IPS DF 4.7 (cell line): ENCODE results near the gene MAN2C1.
"Not testable (repeated sequence)": the region's sequence is repeated elsewhere in the genome, so short reads cannot be mapped to it uniquely, and the experiment has no call there.

Experiments used
- DNase-seq: peaks from one replicate; pipeline ENCODE4 v3.0.0-alpha.2; 2013; ENCODE audit warnings: low spot score; ENCODE audit errors: extremely low read depth

Gene MAN2C1

DNA sequence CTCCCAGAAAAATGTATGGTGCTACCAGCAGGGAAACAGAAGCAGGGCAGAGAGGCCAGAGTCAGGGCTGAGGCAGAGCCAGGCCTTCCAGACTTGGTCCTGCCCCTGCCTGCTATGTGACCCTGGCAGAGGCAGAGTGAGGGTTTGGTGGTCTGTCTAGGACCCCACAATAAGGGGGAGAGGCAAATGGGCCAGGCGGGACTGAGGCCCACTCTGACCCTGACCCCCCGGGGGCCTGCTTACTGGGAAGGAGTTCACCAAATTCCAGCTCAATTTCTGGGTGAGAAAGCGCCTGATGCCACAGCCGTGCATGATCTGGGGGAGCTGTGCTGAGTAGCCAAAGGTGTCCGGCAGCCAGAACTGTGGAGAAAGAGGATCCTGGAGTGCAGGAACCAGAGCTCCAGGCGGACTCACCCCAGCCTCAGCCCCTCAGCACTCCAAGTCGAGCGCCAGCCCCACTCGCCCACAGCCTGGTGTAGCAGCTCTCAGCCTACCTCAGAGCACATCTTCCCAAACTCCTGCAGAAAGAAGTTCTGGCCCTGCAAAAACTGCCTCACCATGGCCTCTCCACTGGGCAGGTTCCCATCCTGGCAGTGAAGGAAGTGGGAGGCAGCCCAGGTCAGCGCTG lies 6.9 kb downstream of the MAN2C1 start:
- DNase-seq, result no peak

DNA sequence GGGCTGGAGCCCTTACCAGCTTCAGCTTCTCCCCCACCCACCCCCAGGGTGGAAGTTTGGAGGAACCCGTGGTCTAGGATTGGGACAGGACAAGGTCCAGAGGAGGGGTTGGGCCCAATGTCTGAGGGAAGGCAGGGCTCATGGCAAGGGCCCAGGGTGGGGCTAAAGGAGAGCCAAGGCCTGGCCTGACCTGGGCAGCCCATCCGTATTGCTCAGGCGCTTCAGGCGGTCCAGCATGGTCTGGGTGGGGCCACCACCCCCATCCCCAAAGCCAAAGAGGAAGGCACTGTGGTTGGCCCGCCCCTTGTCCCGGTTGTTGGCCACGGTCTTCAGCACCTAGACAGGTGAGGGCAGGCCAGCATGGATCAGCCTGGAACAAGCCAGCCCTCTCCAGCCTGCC lies 7.6 kb downstream of the MAN2C1 start:
- DNase-seq, result no peak

DNA sequence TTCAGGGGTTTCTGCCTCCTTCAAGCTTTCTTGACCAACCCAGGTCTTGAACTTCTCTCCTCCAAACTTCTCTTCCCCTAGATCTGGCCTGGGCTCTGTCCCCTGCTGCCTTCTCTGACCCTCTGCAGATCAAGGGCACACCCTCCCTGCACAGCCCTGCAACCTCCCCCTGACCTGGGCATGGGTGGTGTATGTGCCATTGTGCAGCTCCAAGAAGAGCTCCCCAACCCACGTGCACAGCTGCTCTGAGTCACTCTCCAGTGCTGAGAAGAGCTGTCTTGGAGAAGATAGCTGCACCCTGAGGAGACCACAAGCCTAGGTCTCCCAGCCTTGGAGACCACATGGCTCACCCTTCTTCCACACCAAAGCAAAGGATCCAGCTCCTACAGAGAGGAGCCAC lies 8.0 kb downstream of the MAN2C1 start:
- no peak for DNase-seq

DNA sequence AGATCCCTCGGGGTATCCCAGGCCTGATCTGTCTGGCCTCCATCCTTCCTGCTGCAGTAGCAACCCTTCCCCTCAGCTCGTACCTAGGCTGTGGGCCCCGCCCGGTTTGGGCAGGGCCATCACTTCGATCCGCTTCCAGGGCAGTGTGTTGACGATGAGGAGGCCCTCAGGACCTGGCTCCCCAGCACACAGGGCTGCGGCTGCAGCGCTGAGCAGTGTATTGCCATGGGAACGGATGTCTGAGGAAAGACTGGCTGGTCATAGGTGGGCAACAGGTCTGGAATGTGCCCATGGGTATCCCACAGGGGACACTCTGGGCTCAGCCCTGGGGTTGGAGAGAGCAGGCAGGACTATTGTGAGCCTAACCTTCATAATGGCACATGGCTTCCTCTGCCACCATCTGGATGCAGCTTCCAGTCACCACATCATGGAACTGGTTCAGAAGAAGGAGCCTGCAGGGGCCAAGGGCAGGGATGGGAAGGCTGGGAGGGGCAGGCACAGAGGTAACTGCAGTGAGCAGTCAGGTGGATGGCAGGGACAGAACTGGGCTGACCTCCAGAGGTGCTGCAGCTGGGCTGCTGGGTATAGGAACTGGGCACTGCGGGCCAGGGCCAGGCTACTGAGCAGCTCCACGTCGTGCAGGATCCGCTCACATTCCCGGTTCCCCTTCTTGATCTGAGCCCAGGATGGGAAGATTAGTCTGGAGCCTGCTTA lies 8.7 kb downstream of the MAN2C1 start:
- DNase-seq, result no peak

DNA sequence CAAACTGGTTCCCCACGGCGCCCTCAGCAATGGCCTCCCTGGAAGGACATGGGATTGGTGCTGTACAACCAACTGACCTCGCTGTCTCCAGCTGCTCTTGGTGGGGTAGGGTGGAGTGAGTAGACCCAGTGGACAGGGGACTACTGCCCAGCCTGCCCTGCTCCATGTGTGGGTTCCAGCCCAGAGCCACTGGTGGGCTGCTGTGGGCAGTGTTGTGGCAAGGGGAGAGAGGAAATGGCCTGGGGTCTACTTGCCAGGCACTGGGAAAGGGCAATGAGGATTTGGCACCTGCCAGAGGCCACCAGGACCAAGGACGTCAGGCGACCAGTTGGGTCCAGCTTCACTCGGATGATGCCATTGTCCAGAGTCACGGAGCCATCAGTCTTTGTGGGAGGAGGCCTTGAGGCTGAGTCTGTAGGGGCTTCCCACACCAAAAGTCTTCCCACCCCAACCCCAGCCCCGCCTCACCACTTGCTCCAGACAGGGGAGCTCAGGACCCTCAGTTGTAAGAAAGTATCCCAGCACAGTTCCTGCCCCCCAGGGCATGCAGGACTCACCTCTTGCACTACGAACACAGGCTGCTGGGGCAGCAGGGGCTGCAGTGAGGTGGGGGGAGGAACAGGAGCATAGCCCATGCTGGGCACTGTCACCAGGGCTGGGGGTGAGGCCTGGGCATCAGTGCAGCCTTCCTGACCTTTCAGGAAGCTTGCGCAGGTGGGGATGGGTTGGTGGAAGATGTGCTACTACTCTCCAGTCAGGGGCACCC lies 9.5 kb downstream of the MAN2C1 start:
- no peak for DNase-seq

DNA sequence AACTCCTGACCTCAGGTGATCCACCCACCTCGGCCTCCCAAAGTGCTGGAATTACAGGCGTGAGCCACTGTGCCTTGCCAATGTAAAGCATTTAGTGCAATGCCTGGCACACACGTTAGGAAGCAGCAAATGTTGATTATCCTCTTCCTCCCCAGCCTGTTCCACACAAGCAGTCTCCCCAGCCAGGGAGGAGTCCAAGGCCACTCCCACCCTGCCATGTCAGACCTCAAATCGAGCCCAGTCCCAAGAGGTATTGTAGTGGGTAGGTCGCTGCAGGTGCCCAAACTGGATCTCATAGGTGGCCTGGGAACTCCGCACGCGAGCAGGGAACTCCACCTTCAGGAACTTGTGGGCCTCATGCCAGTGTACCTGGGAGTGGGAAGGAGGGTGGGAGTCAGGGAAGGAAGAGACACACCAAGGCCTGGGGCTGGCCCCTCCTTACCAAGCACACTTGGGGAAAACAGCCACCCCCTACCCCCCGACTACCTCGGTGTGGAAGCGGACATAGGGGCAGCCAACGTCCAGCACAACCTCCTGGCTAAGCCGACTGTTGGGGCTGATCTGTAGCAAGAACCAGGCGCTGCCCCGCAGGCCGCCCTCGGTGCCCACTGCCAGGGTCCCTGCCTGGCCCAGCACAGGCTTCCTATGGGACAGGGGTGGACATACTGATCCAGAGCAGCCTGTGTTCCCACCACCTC lies 10.3 kb downstream of the MAN2C1 start:
- no peak for DNase-seq

DNA sequence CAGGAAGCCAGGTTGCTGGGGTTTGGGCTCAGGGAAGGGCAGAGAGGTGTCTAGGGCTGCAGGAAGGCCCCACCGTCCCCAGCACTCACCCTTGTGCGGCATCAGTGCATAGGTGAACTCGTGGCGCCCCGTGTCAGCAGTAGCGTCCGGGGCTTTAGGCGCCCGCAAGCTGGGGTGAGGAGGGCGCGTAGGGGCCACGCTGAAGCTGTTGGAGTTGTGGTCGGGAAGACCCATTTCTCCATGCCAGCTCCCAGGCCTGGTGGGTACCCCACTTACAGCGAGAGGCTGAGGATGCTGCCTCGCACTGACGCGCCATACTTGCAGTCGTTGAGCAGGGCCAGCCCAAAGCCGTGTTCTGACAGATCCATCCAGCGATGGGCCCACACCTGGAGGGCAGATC lies 11.9 kb downstream of the MAN2C1 start:
- no peak for DNase-seq

DNA sequence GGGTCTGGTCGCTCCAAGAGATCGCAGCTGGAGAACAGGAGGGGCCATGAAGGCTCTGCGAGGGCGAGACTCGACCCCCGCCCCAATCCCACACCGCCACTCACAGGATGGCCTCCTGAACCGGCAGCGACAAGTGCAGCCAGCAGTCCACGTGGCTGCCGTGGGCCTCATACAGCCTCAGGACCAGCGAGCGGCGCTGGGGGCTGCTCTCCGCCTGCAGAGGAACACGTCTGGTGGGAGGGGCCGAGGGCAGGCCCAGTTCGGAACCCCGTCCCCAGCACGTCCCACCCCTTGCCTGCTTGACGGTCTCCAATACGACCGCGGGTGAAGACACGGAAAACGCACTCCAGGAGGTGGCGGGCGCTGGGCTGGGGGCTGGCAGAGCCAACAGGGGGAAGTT lies 12.4 kb downstream of the MAN2C1 start:
- DNase-seq, result no peak

DNA sequence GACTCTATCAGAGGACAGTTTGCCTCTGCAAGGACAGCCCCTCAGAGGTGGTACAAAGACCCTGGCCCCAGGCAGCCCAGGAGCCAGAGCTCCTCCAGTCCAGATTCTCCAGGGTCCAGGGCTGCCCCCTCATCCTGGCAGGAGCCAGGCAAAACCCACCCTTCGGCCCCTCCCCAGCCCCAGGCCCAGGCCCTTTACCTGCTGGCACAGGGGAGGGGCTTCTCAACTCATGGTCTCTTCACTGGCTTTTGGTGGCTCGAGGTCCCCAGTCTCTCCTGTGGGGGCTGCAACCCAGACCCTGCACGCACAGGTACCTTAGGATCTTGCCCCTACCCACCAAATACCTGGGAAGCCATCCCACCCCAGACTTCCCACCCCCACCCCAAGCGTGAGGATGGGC lies 13.0 kb downstream of the MAN2C1 start:
- no peak for DNase-seq

DNA sequence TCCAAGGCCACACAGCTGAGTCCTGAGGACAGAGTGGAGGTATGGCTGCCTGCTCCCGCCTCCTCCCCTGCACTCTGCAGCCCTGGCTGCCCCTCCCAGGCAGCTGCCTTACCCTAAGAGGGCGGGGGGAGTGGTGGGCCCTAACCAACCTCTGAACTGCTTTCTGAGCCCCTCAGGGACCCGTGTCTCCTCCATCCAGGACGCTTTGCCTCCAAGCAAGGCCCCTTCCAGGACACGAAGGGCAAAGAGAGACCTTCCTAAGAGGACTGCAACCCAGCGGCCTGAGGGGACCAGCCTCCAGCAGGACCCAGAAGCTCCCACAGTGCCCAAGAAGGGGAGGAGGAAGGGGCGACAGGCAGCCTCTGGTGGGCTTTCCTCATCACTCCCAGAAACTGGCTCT lies 14.0 kb downstream of the MAN2C1 start:
- DNase-seq, result no peak

DNA sequence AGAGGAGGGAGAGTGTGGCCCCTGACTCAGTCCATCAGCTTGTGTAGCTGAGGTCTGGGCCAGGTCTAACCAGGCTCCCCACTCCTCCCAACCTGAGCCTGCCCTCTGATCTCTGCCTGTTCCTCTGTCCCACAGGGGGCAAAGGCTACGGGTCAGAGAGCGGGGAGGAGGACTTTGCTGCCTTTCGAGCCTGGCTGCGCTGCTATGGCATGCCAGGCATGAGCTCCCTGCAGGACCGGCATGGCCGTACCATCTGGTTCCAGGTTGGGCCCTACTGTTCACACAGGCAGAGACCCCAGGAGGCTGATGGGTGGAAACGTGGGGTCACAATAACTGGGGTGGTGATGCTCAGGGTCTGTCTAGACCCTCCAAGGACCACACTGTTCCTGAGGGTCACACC lies 14.8 kb downstream of the MAN2C1 start:
- DNase-seq, result no peak

DNA sequence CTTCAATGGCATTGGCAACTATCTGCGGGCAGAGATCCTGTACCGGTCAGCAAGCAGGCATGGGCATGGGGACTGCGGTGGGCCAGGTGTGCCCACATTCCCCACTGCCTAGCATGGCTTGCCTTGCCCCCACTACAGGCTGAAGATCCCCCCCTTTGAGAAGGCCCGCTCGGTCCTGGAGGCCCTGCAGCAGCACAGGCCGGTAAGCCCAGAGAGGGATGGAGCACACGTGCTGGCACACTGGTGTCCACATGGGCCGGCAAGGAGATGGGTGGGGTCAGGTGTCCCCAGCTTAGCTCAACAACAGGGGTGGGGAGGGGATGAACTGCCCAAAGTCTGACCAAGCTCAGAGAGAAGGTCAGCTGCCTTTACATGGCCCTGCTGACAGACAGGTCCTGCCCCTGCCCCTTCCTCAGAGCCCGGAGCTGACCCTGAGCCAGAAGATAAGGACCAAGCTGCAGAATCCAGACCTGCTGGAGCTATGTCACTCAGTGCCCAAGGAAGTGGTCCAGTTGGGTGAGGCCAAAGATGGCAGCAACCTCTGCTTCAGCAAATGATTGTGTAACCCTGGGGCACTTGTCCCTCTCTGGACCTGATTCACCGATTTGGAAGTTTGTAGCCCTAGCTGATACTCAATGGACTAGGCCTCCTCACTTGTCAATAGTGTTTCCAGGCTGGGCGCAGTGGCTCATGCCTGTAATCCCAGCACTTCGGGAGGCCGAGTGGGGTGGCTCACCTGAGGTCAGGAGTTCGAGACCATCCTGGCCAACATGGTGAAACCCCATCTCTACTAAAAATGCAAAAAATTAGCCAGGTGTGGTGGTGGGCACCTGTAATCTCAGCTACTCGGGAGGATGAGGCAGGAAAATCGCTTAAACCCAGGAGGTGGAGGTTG lies 16.0 kb downstream of the MAN2C1 start:
- no peak for DNase-seq

DNA sequence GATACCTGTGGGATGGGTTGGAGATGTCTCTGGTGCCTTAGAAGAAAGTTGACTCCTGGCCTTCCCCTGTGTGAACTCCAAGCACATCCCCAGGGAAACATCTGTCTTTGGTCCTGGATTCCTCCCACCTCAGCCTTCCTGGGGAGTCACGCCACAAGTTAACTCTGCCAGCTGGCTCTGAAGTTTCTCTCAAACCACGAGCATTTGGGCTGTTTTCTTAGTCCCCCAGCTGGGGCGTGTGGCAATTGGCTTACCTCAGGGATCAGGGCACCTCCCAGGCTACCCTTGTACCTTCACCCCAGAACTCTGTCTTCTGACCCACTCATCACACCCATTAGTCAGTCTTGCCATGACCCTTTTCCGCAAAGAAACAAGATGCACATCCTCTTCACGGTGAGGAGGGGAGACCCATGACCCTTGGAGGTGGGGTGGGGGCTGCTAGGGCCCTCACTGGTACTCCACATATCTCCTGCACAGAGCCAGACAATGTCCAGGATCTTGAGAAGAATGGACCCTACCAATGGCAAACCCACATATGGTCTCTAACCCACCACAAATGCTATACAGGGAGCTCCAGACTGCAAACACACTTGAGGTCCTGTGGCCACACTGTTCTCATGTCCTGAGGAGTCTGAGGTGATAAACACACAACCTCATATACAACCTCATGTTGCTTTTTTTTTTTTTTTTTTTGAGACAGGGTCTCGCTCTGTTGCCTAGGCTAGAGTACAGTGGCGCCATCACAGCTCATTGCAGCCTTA lies 17.6 kb downstream of the MAN2C1 start:
- no peak for DNase-seq

DNA sequence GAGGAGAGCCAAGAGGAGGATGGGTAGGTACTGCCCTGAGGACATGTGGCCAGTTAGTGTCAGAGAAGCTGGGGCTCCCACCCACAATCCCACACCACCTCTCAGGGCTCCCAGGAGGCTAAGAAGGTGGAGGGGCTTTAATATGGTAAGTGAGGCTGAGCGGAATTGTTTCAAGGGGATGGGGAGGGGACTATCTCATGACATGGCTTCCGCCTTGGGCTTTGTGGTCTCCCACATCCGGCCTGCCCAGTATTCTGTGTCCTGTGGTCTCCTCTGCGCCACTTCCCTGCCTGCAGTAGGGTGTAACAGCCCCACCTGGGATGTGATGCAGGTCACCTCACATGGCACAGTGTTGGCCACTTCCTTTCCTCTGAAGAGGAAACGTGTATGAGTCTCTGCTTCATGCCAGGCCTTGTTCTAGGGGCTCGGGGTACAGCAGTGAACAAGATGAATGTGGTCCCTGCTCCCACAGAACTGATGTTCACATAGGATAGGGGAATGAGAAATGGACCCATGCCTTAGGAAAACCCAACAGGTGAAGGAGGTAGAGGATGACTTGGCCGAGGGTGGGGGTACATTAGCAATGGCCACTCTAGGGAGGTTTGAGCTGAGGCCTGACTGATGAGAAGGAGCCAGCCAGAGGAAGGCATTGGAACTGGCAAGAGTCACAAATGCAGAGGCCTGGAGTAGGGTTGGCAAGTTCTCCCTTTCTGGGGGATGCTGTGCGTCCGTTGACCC lies 18.4 kb downstream of the MAN2C1 start:
- DNase-seq, result no peak

DNA sequence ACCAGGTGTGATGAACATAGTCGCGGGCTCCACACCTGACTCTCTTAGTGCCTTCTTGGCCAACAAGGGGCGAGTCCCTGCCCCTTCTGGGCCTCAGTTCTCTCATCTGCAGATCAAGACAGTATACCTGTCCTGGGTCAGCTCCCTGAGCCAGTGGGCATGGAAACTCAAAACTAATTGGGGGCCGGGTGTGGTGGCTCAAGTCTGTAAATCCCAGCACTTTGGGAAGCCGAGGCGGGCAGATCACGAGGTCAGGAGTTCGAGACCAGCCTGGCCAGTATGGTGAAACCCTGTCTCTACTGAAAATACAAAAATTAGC lies 19.1 kb downstream of the MAN2C1 start:
- not testable (repeated sequence) for DNase-seq

DNA sequence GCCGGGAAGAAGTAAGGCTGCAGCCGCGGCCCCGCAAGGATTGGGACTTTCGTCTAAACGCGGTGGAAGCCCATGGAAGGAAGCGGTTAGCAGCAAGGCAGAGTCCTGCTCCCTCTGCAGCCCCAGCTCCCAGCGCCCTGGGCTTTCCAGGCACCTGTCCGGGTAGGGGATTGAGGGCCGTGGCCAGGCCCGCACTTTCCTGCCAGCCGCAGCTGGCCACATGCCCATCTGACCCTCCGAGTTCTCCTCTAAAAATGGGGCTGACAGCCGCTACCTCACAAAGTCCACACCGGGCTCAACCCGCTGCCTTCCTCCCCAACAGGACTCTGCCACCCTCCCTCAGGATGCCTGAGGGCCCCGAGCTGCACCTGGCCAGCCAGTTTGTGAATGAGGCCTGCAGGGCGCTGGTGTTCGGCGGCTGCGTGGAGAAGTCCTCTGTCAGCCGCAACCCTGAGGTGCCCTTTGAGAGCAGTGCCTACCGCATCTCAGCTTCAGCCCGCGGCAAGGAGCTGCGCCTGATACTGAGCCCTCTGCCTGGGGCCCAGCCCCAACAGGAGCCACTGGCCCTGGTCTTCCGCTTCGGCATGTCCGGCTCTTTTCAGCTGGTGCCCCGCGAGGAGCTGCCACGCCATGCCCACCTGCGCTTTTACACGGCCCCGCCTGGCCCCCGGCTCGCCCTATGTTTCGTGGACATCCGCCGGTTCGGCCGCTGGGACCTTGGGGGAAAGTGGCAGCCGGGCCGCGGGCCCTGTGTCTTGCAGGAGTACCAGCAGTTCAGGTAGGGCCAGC lies 19.7 kb downstream of the MAN2C1 start:
- no peak for DNase-seq

DNA sequence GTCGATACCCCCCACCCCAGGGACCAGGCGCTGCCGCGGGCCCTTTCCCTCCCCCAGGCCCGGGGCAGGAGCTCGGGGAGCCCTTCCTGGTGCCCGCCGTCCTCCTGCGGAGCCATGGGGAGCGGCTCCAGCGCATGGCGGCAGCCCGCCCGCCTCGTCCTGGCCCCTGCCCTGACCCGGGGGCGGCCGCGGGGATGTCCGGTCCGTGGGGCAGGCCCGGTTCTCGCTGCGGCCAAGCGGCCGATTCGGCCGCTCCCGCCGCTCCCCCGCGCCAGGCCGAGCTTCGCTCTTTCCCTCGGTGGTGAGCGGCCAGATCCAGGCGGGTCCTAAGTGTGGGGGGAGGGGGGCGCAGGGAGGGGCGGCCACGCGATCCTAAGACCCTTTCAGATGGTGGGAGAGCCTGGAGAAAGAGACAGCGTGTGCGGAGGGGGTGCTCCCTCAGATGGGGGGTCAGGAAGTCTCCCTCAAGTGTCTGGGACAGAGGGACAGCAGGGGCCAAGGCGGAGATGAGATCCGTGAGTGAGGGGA lies 20.3 kb downstream of the MAN2C1 start:
- DNase-seq, result no peak

DNA sequence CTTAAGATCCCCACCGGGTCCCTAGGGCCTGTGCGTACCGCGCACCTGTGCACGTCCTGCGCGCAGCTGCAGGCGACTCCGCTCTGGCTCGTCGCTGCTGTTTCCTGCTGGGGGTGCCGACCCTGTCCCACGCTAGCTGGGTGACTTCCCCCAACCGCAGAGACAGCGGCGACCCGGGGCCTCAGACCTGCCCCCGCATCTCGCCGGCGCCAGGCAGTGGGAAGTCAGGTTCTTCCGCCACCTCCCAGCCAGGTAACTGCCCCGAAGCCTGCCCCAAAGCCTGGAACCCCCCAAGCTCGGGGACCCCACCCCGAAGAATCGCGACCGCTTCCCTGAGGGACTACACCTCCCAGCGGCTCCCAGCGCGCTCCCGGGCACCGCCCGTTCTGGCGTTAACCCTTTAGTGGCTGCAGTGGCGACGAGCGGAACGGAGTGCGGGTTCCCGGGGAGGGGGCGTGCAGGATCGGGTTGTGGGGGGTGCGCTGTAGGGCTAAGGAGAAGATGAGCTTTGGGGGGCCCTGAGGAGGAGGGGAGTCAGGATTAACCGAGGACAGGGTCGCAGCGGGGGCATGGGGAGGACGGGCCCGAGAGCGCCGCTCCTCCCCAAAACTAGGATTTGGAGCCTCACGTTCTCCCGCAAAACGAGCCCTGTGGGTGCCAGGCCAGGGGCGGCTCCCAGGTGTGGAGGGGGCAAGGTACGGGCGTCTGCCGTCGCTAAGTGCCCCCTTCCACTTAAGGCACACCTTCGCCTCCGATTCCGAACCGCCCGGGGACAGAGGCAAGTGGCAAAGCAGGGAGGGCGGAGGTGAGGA lies 21.0 kb downstream of the MAN2C1 start:
- no peak for DNase-seq
